NCI-H128 (cell line): Measurements from ENCODE around the gene RTKN.
"Not testable (repeated sequence)": the region's sequence is repeated elsewhere in the genome, so short reads cannot be mapped to it uniquely, and the experiment has no call there.

Experiments used
- DNase-seq: peaks from one replicate; lab custom pipeline; 2025; ENCODE audit not compliant: unreplicated experiment; lab: John Stamatoyannopoulos, UW

RTKN gene

GRCh38 chr2:74441690-74442482 is at the start of gene RTKN:
TSS of gene RTKN (minus strand) at chr2:74441937. CDS start at chr2:74441816, 121 bp downstream.
- peak; percentile 16 for DNase-seq

GRCh38 chr2:74489906-74490305 is 48.2 kb upstream of the RTKN start:
- no peak for DNase-seq

GRCh38 chr2:74488643-74489481 is 47.1 kb upstream of the RTKN start:
- DNase-seq: no peak

GRCh38 chr2:74486141-74486540 is 44.4 kb upstream of the RTKN start:
- no peak for DNase-seq

- not testable (repeated sequence) for DNase-seq
Measured at GRCh38 chr2:74483675-74484164, 42.0 kb upstream of the RTKN start.

- DNase-seq: peak; percentile 88
Measured at GRCh38 chr2:74482801-74483674, 41.3 kb upstream of the RTKN start, which contains the start of the genes CCDC142 and TTC31. TSS of gene CCDC142 (minus strand) at chr2:74482998. CDS start at chr2:74482837, 161 bp downstream. TSS of gene TTC31 (plus strand) at chr2:74483081. CDS start at chr2:74483096, 15 bp downstream.

GRCh38 chr2:74481961-74482800 is 40.4 kb upstream of the RTKN start:
- DNase-seq: peak; percentile 7

- DNase-seq: no peak
Measured at GRCh38 chr2:74481431-74481830, 39.7 kb upstream of the RTKN start.

GRCh38 chr2:74474899-74475298 is 33.2 kb upstream of the RTKN start:
- DNase-seq: no peak

GRCh38 chr2:74474481-74474880 is 32.7 kb upstream of the RTKN start:
- no peak for DNase-seq

GRCh38 chr2:74472945-74473258 is 31.2 kb upstream of the RTKN start:
- DNase-seq: no peak

GRCh38 chr2:74472086-74472944 is 30.6 kb upstream of the RTKN start, which contains the start of gene MRPL53:
TSS of gene MRPL53 (minus strand) at chr2:74472680. CDS start at chr2:74472660, 20 bp downstream.
- DNase-seq: peak; percentile 84

- DNase-seq: no peak
Measured at GRCh38 chr2:74471332-74472065, 29.8 kb upstream of the RTKN start.

- DNase-seq: not testable (repeated sequence)
Measured at GRCh38 chr2:74470742-74471141, 29.0 kb upstream of the RTKN start.

- no peak for DNase-seq
Measured at GRCh38 chr2:74464406-74464805, 22.7 kb upstream of the RTKN start.

- DNase-seq: no peak
Measured at GRCh38 chr2:74462786-74463105, 21.0 kb upstream of the RTKN start.

- DNase-seq: no peak
Measured at GRCh38 chr2:74462054-74462785, 20.5 kb upstream of the RTKN start.
